Measurements from ENCODE around the gene SCPEP1.

SCPEP1 gene

GRCh38 chr17:57016071-57016763 is 38.3 kb downstream of the SCPEP1 start:
- no peak overlapping the region for H3K4me3 ChIP-seq (ENCODE audit: low read depth, low read length)

GRCh38 chr17:57016764-57017116 is 38.8 kb downstream of the SCPEP1 start:
- no peak overlapping the region for H3K4me3 ChIP-seq (ENCODE audit: low read depth, low read length)
- TF ChIP-seq CTCF (IDR thresholded peaks at IDR 0.05; ENCODE audit: borderline replicate concordance, insufficient read depth, low read depth, low read length), result no peak

More at GRCh38 chr17:57016071-57016763, 38.3 kb downstream of the SCPEP1 start:
- no peak for TF ChIP-seq CTCF (IDR thresholded peaks at IDR 0.05; ENCODE audit: borderline replicate concordance, insufficient read depth, low read depth, low read length)

GRCh38 chr17:57017625-57018024 is 39.7 kb downstream of the SCPEP1 start:
- no peak for TF ChIP-seq CTCF (IDR thresholded peaks at IDR 0.05; ENCODE audit: borderline replicate concordance, insufficient read depth, low read depth, low read length)
- no peak overlapping the region for H3K4me3 ChIP-seq (ENCODE audit: low read depth, low read length)

GRCh38 chr17:57020208-57020607 is 42.3 kb downstream of the SCPEP1 start:
- no peak for TF ChIP-seq CTCF (IDR thresholded peaks at IDR 0.05; ENCODE audit: borderline replicate concordance, insufficient read depth, low read depth, low read length)
- H3K4me3 ChIP-seq (ENCODE audit: low read depth, low read length), result no peak overlapping the region

GRCh38 chr17:57021226-57021940 is 43.5 kb downstream of the SCPEP1 start:
- no peak for TF ChIP-seq CTCF (IDR thresholded peaks at IDR 0.05; ENCODE audit: borderline replicate concordance, insufficient read depth, low read depth, low read length)
- H3K4me3 ChIP-seq (ENCODE audit: low read depth, low read length), result no peak overlapping the region

GRCh38 chr17:57025876-57026275 is 47.9 kb downstream of the SCPEP1 start:
- TF ChIP-seq CTCF (IDR thresholded peaks at IDR 0.05; ENCODE audit: borderline replicate concordance, insufficient read depth, low read depth, low read length), result no peak
- H3K4me3 ChIP-seq (ENCODE audit: low read depth, low read length), result no peak overlapping the region

- H3K4me3 ChIP-seq (ENCODE audit: low read depth, low read length), result no peak overlapping the region
- no peak for TF ChIP-seq CTCF (IDR thresholded peaks at IDR 0.05; ENCODE audit: borderline replicate concordance, insufficient read depth, low read depth, low read length)
Observed at GRCh38 chr17:57027852-57028251, 49.9 kb downstream of the SCPEP1 start.
